ENCODE results near the gene THADA.

DNA sequence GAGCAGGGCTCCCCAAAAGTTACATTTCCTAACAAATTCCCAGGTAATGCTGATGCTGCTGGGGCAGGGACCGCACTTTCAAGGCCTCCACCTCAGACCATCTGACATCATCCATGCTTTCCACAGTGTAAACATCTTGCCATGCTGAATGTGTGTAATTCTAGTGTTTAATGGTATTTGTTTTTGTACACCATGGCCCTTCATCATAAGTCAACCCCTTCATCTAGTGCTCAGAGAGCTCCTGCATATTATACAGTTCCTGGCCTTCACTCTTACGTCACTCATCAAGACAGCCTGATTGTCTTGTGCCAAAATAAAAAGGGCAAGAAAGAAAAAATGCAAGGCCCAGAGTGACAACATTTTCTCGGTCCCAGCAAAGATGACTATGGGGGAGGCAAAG lies 291.9 kb downstream of the THADA start:
- TF ChIP-seq, protein P1, sequence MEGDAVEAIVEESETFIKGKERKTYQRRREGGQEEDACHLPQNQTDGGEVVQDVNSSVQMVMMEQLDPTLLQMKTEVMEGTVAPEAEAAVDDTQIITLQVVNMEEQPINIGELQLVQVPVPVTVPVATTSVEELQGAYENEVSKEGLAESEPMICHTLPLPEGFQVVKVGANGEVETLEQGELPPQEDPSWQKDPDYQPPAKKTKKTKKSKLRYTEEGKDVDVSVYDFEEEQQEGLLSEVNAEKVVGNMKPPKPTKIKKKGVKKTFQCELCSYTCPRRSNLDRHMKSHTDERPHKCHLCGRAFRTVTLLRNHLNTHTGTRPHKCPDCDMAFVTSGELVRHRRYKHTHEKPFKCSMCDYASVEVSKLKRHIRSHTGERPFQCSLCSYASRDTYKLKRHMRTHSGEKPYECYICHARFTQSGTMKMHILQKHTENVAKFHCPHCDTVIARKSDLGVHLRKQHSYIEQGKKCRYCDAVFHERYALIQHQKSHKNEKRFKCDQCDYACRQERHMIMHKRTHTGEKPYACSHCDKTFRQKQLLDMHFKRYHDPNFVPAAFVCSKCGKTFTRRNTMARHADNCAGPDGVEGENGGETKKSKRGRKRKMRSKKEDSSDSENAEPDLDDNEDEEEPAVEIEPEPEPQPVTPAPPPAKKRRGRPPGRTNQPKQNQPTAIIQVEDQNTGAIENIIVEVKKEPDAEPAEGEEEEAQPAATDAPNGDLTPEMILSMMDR (IDR thresholded peaks at IDR 0.05; ENCODE audit: extremely low read depth in 1 of 2, insufficient read depth in 1 of 2, low read depth in 1 of 2, low read length in 2 of 2), result no peak
- no peak for TF ChIP-seq POLR2AphosphoS5 (IDR thresholded peaks at IDR 0.05; ENCODE audit: insufficient read depth, low read depth, low read length)

Data from endothelial cell of umbilical vein (primary cell).